Inflammatory macrophage treated with lipopolysaccharide for 1 hour (primary cell): Measurements from ENCODE around the gene SNAP91.

Source experiments
- DNase-seq, 2 donors: peaks; one replicate each; pipeline ENCODE4 v3.0.0-alpha.2; 2020 to 2022

The SNAP91 gene

DNA sequence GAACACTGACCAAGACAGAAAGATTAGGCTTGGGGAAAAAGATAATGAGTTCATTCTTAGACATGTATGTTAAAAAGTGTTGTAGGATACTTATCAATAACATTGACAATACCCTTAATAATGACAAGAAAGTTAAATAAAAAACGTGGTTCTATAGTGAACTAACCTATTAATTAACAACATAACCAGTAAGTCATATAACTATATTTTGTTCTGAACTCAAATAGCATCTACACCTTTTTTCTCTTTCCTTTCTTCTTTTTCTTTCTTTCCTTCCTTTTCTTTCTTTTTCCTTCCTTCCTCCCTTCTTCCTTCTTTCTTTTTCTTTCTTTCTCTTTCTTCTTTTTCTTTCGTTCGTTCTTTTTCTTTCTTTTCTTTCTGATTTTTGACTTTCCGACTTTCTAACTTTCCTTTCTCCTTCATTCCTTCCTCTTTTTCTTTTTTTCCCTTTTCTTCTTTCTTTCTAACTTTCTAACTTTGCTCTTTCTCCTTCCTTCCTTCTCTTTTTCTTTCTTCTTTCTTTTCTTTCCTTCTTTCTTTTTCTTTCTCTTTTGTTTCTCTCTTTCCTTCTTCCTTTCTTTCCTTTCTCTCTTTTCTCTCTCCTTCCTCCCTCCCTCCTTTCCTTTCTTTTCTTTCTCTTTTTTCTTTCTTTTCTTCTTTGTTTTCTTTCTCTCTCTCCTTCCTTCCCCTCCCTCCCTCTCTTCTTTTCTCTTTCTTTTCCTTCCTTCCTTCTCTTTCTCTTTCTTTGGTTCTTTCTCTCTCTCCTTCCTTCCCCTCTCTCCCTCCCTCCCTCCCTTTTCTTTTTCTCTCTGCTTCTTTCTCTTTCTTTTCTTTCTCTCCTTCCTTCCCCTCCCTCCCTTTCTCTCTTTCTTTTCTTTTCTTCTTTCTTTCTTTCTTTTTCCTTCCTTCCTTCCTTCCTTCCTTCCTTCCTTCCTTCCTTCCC lies 172.0 kb downstream of the SNAP91 start:
- DNase-seq = no peak

GRCh38 chr6:83536034-83536646 lies 172.8 kb downstream of the SNAP91 start:
- DNase-seq = peak; percentile 15 to 83

- peak in 1 of 2 donors; percentile 29 for DNase-seq
These were observed 190.0 kb downstream of the SNAP91 start for GRCh38 chr6:83518816-83519480.

DNA sequence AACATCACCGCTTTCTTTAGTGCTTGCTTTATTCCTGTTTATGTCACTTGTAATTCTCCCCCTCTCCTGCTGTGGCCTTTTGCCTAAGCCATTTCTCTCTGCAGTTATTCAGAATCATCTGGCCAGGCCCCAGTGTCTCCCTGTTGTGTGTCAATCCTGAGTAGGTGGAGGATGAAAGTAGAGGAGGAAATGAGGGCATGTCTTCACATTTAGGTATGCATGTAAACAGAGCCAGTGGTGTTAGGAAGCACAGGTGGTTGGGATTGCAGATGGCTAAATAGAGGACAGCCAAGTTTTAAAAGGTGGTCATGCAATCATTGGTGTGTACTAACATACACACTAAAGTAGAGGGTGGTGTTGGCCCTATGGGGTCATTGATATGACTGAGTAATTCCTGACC lies 191.4 kb downstream of the SNAP91 start:
- DNase-seq = no peak

DNA sequence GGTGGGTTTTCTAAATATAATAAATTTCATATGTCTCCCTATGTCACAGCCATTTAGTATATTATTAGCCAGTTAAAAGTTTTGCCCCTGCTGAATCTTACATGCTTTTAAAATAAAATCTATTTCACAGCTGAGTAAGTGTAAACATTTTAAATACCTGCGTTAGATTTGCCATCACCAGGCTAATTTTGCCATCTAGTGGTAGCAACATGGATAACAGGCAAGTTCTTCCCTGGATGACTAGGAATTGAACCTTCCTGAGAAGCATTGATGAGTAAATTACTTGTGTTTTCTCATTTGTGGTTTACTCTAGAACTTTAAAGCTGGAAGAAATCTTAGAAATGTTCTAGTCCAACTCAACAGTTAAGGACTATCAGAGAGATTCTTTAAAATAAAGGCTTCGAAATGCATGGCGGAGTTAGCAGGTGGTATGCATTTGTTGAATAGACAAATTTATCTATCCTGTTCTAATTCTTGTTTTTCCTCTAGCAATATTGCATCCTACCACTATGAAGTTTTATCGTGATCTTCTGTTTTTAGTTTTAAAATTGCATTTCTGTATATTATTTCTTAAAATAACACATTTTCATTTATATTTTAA lies 193.9 kb downstream of the SNAP91 start:
- peak; percentile 47 to 86 for DNase-seq

DNA sequence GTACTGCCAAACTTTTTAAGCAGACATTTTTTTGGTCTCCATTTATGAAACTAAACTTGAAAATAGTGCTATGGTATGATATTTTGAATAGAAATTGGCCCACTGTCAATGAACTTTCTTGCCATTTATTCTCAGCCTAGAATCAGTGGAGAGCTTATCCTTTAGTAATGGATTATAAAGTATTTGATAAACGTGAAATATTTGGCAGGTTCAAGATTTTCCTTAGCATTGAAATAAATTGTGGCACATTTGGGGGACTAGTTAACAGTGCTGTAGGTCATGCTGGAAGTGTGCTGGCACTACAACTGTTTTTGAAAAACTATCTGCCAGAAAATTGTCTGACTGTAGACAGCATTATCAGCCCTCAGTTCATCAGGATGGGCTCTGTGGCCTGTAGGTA lies 194.4 kb downstream of the SNAP91 start:
- DNase-seq = no peak

DNA sequence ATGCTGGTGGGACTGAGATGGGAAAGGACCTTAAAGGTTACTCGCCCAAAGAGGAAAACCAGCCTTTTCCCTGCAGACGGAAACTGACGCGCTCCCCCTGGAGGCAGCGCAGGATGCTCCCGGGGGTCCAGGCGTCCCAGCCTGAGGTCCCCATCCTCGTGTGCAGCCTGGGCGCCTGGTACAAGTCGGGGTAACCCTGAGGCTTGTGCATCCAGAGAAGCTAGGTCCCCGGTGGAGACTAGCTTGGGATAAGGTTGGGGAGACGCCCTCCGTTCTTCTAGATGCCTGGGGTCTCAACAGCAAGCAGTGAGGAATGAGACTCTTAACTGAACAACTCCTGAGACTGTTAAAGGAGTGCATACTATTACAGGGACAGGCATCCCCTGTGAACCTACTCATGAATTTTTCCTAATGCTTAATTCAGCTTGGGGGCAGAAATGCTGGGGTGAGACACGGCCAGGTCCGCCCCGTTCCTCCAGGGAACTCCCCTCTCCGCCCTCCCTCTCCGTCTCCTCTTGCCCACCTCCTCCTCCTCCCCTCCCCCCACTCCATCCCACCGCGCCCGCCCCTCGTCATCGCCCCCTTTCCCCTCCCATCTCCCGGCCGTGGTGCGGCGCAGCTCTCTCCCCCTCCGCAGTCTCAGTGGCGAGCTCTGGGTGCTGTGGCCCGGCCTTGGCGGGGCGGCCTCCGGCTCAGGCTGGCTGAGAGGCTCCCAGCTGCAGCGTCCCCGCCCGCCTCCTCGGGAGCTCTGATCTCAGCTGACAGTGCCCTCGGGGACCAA lies 196.8 kb downstream of the SNAP91 start, which contains the start of gene PRSS35:
Gene PRSS35 (plus strand): TSS at position 634 of the 781 bp plus-strand sequence. CDS start 10,908 bp downstream, outside the sequence.
- DNase-seq = peak; percentile 13 to 59

DNA sequence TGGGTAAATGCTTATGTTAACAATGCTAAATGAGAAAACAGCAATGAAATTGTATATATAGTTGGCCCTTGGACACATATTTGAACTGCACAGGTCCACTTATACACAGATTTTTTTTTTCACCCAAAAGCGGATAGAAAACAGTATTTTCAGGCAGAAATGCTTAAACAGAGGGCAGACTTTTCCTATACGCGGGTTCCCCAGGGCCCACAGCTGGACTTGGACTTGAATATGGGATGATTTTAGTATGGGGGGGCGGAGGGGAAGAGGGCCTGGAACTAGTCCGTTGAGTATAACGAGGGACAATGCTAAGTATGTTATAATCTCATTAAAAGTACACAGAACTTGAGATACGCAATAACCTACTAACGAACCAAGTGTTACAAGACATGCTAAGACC lies 197.6 kb downstream of the SNAP91 start:
- no peak for DNase-seq

GRCh38 chr6:83510791-83511190 lies 198.1 kb downstream of the SNAP91 start:
- DNase-seq = no peak

DNA sequence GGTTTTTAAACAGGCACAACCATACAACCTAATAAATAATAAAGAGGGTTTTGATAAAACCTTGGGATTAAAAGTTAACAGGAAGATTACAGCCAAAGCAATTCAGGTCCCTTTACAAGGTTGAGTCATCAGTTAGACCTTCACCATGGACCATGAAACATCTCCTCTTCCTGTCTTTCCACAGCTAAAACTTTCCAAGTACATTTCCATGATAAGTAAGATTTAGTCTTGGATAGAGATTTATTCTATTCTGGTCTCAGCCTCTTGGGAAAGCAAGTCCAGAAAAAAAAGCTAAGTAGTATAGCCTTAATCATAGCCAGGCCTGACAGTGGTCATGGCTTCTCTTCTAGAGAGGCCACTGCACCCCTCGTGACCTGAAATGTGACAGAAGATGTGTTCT lies 199.5 kb downstream of the SNAP91 start:
- no peak for DNase-seq

DNA sequence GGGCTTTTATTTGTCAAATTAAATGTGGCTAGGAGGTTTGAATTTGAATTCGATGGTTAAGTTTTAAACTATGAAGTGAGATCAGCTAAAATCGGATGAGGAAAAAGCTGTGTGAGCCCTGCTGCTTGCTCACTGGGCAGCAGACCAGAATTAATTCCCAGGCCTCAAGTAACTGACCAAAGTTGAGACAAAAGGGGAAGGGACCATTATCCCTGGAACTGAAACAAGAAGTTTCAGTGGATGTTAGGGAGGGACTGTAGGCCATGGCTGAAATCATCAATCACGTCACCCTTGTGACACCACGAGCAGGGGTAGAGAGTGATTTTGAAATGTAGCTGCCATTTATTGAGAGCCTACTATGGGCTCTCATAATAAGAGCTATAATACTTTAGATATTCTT lies 203.5 kb downstream of the SNAP91 start:
- peak; percentile 81 to 87 for DNase-seq
